Measurements from ENCODE around the gene ARMC3. TPM values are rescaled to one million over a fixed set of nuclear protein-coding genes. Genes with fewer than 3 reads are reported as not detected.

Gene ARMC3
- total RNA-seq, 1 donor from 2014 or later, result 0.23 TPM

GRCh38 chr10:23034790-23035189, 106.9 kb downstream of the ARMC3 start:
- TF ChIP-seq, protein P1, sequence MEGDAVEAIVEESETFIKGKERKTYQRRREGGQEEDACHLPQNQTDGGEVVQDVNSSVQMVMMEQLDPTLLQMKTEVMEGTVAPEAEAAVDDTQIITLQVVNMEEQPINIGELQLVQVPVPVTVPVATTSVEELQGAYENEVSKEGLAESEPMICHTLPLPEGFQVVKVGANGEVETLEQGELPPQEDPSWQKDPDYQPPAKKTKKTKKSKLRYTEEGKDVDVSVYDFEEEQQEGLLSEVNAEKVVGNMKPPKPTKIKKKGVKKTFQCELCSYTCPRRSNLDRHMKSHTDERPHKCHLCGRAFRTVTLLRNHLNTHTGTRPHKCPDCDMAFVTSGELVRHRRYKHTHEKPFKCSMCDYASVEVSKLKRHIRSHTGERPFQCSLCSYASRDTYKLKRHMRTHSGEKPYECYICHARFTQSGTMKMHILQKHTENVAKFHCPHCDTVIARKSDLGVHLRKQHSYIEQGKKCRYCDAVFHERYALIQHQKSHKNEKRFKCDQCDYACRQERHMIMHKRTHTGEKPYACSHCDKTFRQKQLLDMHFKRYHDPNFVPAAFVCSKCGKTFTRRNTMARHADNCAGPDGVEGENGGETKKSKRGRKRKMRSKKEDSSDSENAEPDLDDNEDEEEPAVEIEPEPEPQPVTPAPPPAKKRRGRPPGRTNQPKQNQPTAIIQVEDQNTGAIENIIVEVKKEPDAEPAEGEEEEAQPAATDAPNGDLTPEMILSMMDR (IDR thresholded peaks at IDR 0.05; ENCODE audit: insufficient read depth, low read depth, low read length), result no peak
- TF ChIP-seq EZH2 (IDR thresholded peaks at IDR 0.05; ENCODE audit: insufficient read depth, low read length), result no peak

DNA sequence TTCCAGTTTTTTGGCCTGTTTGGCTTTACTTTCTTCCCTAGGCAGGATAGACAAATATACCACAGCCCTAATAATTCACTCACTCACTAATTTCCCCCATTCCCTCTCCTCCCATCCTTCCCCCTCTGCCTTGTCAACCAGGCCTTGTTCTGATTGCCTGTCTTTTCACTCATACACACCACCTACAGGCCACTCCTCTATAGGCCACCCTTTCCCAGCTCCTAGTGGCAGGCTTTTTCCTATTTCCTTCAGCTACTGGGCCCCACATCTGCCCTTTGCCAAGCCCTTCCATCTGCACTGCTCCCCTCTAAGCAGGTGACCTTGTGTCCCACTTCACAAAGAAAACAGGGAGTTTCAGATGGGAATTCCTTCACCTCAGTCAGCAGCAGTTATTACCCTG, 107.7 kb downstream of the ARMC3 start:
- Mint-ChIP-seq H3K4me1 (ENCODE audit: low read depth, unreplicated experiment) (no peaks in the 10 kb centered on the region), H3K9me3 (ENCODE audit: unreplicated experiment) (no peaks in the 10 kb centered on the region)

More at GRCh38 chr10:23034790-23035189, 106.9 kb downstream of the ARMC3 start:
- Histone ChIP-seq H2AFZ (ENCODE audit: low read depth, low read length) (no peak overlapping the region), H3K9ac (ENCODE audit: low read length) (no peak overlapping the region), H3K4me2 (ENCODE audit: low read length) (no peak overlapping the region), H3K36me3 (ENCODE audit: insufficient read depth, low read length) (no peaks in the 10 kb centered on the region), H4K20me1 (ENCODE audit: insufficient read depth, low read length) (no peaks in the 10 kb centered on the region), H3K79me2 (ENCODE audit: insufficient read depth, low read length) (no peaks in the 10 kb centered on the region), H3K27me3 (ENCODE audit: insufficient read depth, low read length) (no peaks in the 10 kb centered on the region), H3K9me3 (ENCODE audit: insufficient read depth, low read depth, low read length) (no peaks in the 10 kb centered on the region), H3K27ac (ENCODE audit: low read depth, low read length) (no peak overlapping the region), H3K4me3 (ENCODE audit: insufficient read depth, low read depth, low read length) (no peak overlapping the region), H3K4me1 (ENCODE audit: insufficient read depth, low read length) (no peaks in the 10 kb centered on the region)
- Mint-ChIP-seq H3K27me3 (ENCODE audit: low read depth, unreplicated experiment) (peaks cover 3% of the 10 kb centered on the region), H3K4me1 (ENCODE audit: low read depth, unreplicated experiment) (no peaks in the 10 kb centered on the region), H3K9me3 (ENCODE audit: unreplicated experiment) (no peaks in the 10 kb centered on the region), H3K4me3 (ENCODE audit: unreplicated experiment) (no peak overlapping the region), H3K36me3 (ENCODE audit: low read depth, unreplicated experiment) (no peaks in the 10 kb centered on the region), H3K27ac (ENCODE audit: unreplicated experiment) (no peak overlapping the region)
- DNase-seq (ENCODE audit: low read depth), result no peak
- FAIRE-seq, result no peak

GRCh38 chr10:23037152-23037551, 109.3 kb downstream of the ARMC3 start:
- no peak for DNase-seq (ENCODE audit: low read depth)
- H3K9me3 Mint-ChIP-seq (ENCODE audit: unreplicated experiment), result no peaks in the 10 kb centered on the region
- H3K4me1 ChIP-seq (ENCODE audit: insufficient read depth, low read length), result no peaks in the 10 kb centered on the region
- FAIRE-seq, result no peak
- H3K36me3 Mint-ChIP-seq (ENCODE audit: low read depth, unreplicated experiment), result no peaks in the 10 kb centered on the region
- no peaks in the 10 kb centered on the region for H3K27me3 ChIP-seq (ENCODE audit: insufficient read depth, low read length)
- H3K79me2 ChIP-seq (ENCODE audit: insufficient read depth, low read length), result no peaks in the 10 kb centered on the region
- no peak for TF ChIP-seq EZH2 (IDR thresholded peaks at IDR 0.05; ENCODE audit: insufficient read depth, low read length)
- TF ChIP-seq, protein P1 (IDR thresholded peaks at IDR 0.05; ENCODE audit: insufficient read depth, low read depth, low read length), result no peak
- H3K4me1 Mint-ChIP-seq (ENCODE audit: low read depth, unreplicated experiment), result no peaks in the 10 kb centered on the region
- H3K4me3 ChIP-seq (ENCODE audit: insufficient read depth, low read depth, low read length), result no peak overlapping the region
- H3K27me3 Mint-ChIP-seq (ENCODE audit: low read depth, unreplicated experiment), result peaks cover 3% of the 10 kb centered on the region
- H3K4me2 ChIP-seq (ENCODE audit: low read length), result no peak overlapping the region
- no peaks in the 10 kb centered on the region for H3K36me3 ChIP-seq (ENCODE audit: insufficient read depth, low read length)
- H4K20me1 ChIP-seq (ENCODE audit: insufficient read depth, low read length), result no peaks in the 10 kb centered on the region
- no peak overlapping the region for H3K4me3 Mint-ChIP-seq (ENCODE audit: unreplicated experiment)
- H3K27ac Mint-ChIP-seq (ENCODE audit: unreplicated experiment), result no peak overlapping the region
- H3K27ac ChIP-seq (ENCODE audit: low read depth, low read length), result no peak overlapping the region
- no peak overlapping the region for H2AFZ ChIP-seq (ENCODE audit: low read depth, low read length)
- no peaks in the 10 kb centered on the region for H3K9me3 ChIP-seq (ENCODE audit: insufficient read depth, low read depth, low read length)
- H3K9ac ChIP-seq (ENCODE audit: low read length), result no peak overlapping the region

More for the DNA sequence above, 107.7 kb downstream of the ARMC3 start:
- no peak overlapping the region for H3K4me3 ChIP-seq (ENCODE audit: insufficient read depth, low read depth, low read length)
- no peaks in the 10 kb centered on the region for H3K36me3 Mint-ChIP-seq (ENCODE audit: low read depth, unreplicated experiment)
- H3K36me3 ChIP-seq (ENCODE audit: insufficient read depth, low read length), result no peaks in the 10 kb centered on the region
- H3K4me3 Mint-ChIP-seq (ENCODE audit: unreplicated experiment), result no peak overlapping the region
- no peaks in the 10 kb centered on the region for H3K9me3 ChIP-seq (ENCODE audit: insufficient read depth, low read depth, low read length)
- H3K4me1 ChIP-seq (ENCODE audit: insufficient read depth, low read length), result no peaks in the 10 kb centered on the region
- no peak overlapping the region for H3K4me2 ChIP-seq (ENCODE audit: low read length)
- H4K20me1 ChIP-seq (ENCODE audit: insufficient read depth, low read length), result no peaks in the 10 kb centered on the region
- no peak overlapping the region for H3K27ac Mint-ChIP-seq (ENCODE audit: unreplicated experiment)
- DNase-seq (ENCODE audit: low read depth) (no peak), FAIRE-seq (no peak)
- TF ChIP-seq EZH2 (IDR thresholded peaks at IDR 0.05; ENCODE audit: insufficient read depth, low read length), result no peak
- TF ChIP-seq, protein P1 (IDR thresholded peaks at IDR 0.05; ENCODE audit: insufficient read depth, low read depth, low read length), result no peak
- H3K27ac ChIP-seq (ENCODE audit: low read depth, low read length), result no peak overlapping the region
- H3K27me3 ChIP-seq (ENCODE audit: insufficient read depth, low read length), result no peaks in the 10 kb centered on the region
- H3K9ac ChIP-seq (ENCODE audit: low read length), result no peak overlapping the region
- no peak overlapping the region for H2AFZ ChIP-seq (ENCODE audit: low read depth, low read length)
- H3K27me3 Mint-ChIP-seq (ENCODE audit: low read depth, unreplicated experiment), result peaks cover 3% of the 10 kb centered on the region
- H3K79me2 ChIP-seq (ENCODE audit: insufficient read depth, low read length), result no peaks in the 10 kb centered on the region

All from astrocyte (in vitro differentiated cells and primary cell).